ENCODE data around the gene OSBP2.

GRCh38 chr22:30906946-30907345, 212.3 kb downstream of the OSBP2 start:
- no peak for TF ChIP-seq CTCF (IDR thresholded peaks at IDR 0.05; ENCODE audit: low read depth, low read length, poor library complexity, severe bottlenecking)
- no peak for TF ChIP-seq EZH2phosphoT487 (IDR thresholded peaks at IDR 0.05; ENCODE audit: borderline replicate concordance, low read length)
